HepG2 (cell line): ENCODE results near the gene CELF5. TPM values are rescaled to one million over a fixed set of nuclear protein-coding genes. Genes with fewer than 3 reads are reported as not detected.

Experiments
- ATAC-seq: fragments of 200-7000 bp; cut with Tn5 transposase; 3 replicates; pipeline ENCODE4 v1.9.1; 2020; ENCODE audit warnings: mild to moderate bottlenecking, moderate library complexity
- BruUV-seq: library from RNA; stranded (reverse); fragments of 400-500 nt; replicated peaks from 2 replicates; lab custom pipeline; 2021; lab: Mats Ljungman, UMichigan
- CTCF ChIA-PET: fragments of 300-600 bp; formaldehyde crosslinking; extraction: SDS; loops from one replicate; lab custom pipeline; 2021; ENCODE audit warnings: low total read pairs, inconsistent platforms, low intra/inter-chr PET ratio; lab: Yijun Ruan, JAX
- POLR2A ChIA-PET: fragments of 350-600 bp; sonication (Branson Sonifier 250); formaldehyde crosslinking; loops from one replicate; lab custom pipeline; 2020; ENCODE audit warnings: antibody characterized with exemption, inconsistent platforms; lab: Yijun Ruan, JAX
- DNase-seq: peaks from one replicate; pipeline ENCODE4 v3.0.0-alpha.2; 2015; ENCODE audit warnings: low spot score
- FAIRE-seq: peaks from 3 replicates; lab custom pipeline; 2011; peaks lifted over from hg19 to GRCh38; lab: Jason Lieb, UNC
- H2AFZ ChIP-seq: one replicate; pipeline ENCODE4 v1.6.1; 2011; ENCODE audit warnings: low read length, inconsistent platforms
- H3K27ac ChIP-seq: fragments of 300-600 bp; 3 replicates; pipeline ENCODE4 v1.8.0; 2011; ENCODE audit warnings: mixed run types, mild to moderate bottlenecking, mixed read lengths, low read length, inconsistent platforms; ENCODE audit not compliant: insufficient read depth; ENCODE audit errors: extremely low read length
- H3K27me3 ChIP-seq, 2 experiments: fragments of 200-600 bp in 1 of 2; 2 replicates in 1 of 2; 3 replicates in 1 of 2; pipeline versions ENCODE4 v1.6.0 to v1.8.0; 2011; ENCODE audit warnings: low read length in 2 of 2, mild to moderate bottlenecking in 2 of 2, moderate library complexity in 2 of 2, inconsistent platforms in 1 of 2; ENCODE audit not compliant: insufficient read depth in 2 of 2, control insufficient read depth in 1 of 2
- H3K36me3 ChIP-seq, 2 experiments: fragments of 200-600 bp in 1 of 2; replicated peaks in 1 of 2; 2 replicates in 1 of 2; 3 replicates in 1 of 2; pipeline versions ENCODE4 v1.5.1 to v1.8.0; 2011; ENCODE audit warnings: low read length in 2 of 2, inconsistent platforms in 1 of 2; ENCODE audit not compliant: insufficient read depth in 2 of 2, control insufficient read depth in 1 of 2
- H3K4me1 ChIP-seq: 2 replicates; pipeline ENCODE4 v1.5.1; 2012; ENCODE audit warnings: low read length, inconsistent platforms; ENCODE audit not compliant: insufficient read depth
- H3K4me2 ChIP-seq: 2 replicates; pipeline ENCODE4 v1.6.0; 2011; ENCODE audit warnings: low read depth, low read length, inconsistent platforms
- H3K4me3 ChIP-seq, 3 experiments: fragments of 200-600 bp in 1 of 3; sonication (generic), shearing (Covaris generic) in 1 of 3; replicated peaks in 1 of 3; 2 replicates each; pipeline ENCODE4 v1.5.1; 2011 to 2016; ENCODE audit warnings: low read length in 3 of 3, inconsistent platforms in 2 of 3, low read depth in 2 of 3, mild to moderate bottlenecking in 2 of 3, control low read depth in 1 of 3, mixed read lengths in 1 of 3; ENCODE audit not compliant: insufficient read depth in 1 of 3
- H3K79me2 ChIP-seq: one replicate; pipeline ENCODE4 v1.6.1; 2011; ENCODE audit warnings: low read length, inconsistent platforms; ENCODE audit not compliant: insufficient read depth
- H3K9ac ChIP-seq: 2 replicates; pipeline ENCODE4 v1.6.0; 2011; ENCODE audit warnings: mild to moderate bottlenecking, low read depth, low read length, inconsistent platforms; ENCODE audit not compliant: insufficient read depth
- H3K9me3 ChIP-seq: 2 replicates; pipeline ENCODE4 v1.5.1; 2012; ENCODE audit warnings: mild to moderate bottlenecking, low read length
- H4K20me1 ChIP-seq: 2 replicates; pipeline ENCODE4 v1.6.0; 2011; ENCODE audit warnings: inconsistent platforms, mild to moderate bottlenecking, low read length, moderate library complexity; ENCODE audit not compliant: insufficient read depth
- ARID5B ChIP-seq: IDR thresholded peaks from 2 replicates; pipeline ENCODE4 v1.4.0; 2020; ENCODE audit warnings: mild to moderate bottlenecking, missing genetic modification reagents
- BRCA1 ChIP-seq: sonication (generic); formaldehyde crosslinking; IDR thresholded peaks from 2 replicates; pipeline ENCODE4 v1.4.0; 2020; ENCODE audit warnings: missing genetic modification reagents
- E2F2 ChIP-seq: sonication (generic); formaldehyde crosslinking; IDR thresholded peaks from 2 replicates; pipeline ENCODE4 v1.4.0; 2020; ENCODE audit warnings: missing genetic modification reagents, borderline replicate concordance
- FOSL2 ChIP-seq: sonication (generic); formaldehyde crosslinking; IDR thresholded peaks from 2 replicates; pipeline ENCODE4 v1.4.0; 2020; ENCODE audit warnings: missing genetic modification reagents
- GATA4 ChIP-seq: sonication (generic); IDR thresholded peaks from 2 replicates; pipeline ENCODE4 v1.6.1; 2016; ENCODE audit warnings: antibody characterized with exemption, low read depth, borderline replicate concordance
- GTF3A ChIP-seq: sonication (generic); formaldehyde crosslinking; conservative IDR thresholded peaks from 2 replicates; pipeline ENCODE4 v1.4.0; 2020; ENCODE audit warnings: mild to moderate bottlenecking, missing genetic modification reagents
- IKZF1 ChIP-seq: fragments of 450-650 bp; IDR thresholded peaks from 2 replicates; pipeline ENCODE4 v1.7.1; 2016
- MYNN ChIP-seq: sonication (generic); formaldehyde crosslinking; IDR thresholded peaks from 2 replicates; pipeline ENCODE4 v1.4.0; 2020; ENCODE audit warnings: mild to moderate bottlenecking, low read depth, missing genetic modification reagents
- ONECUT2 ChIP-seq: sonication (generic); formaldehyde crosslinking; IDR thresholded peaks from 2 replicates; pipeline ENCODE4 v1.4.0; 2020; ENCODE audit warnings: missing genetic modification reagents
- RBFOX2 ChIP-seq: fragments of 200-400 bp; formaldehyde crosslinking; IDR thresholded peaks from 2 replicates; pipeline ENCODE4 v1.6.1; 2017; ENCODE audit warnings: low read depth, mild to moderate bottlenecking, low read length
- TP53 ChIP-seq: sonication (generic); formaldehyde crosslinking; conservative IDR thresholded peaks from 2 replicates; pipeline ENCODE4 v1.4.0; 2020; ENCODE audit warnings: missing genetic modification reagents
- ZNF124 ChIP-seq: sonication (generic); formaldehyde crosslinking; IDR thresholded peaks from 2 replicates; pipeline ENCODE4 v1.4.0; 2020; ENCODE audit warnings: missing genetic modification reagents
- ZNF136 ChIP-seq: sonication (generic); formaldehyde crosslinking; IDR thresholded peaks from 2 replicates; pipeline ENCODE4 v1.8.1; 2022; ENCODE audit warnings: low read depth, mild to moderate bottlenecking, moderate library complexity, missing genetic modification reagents
- ZNF24 ChIP-seq: fragments of 450-650 bp; IDR thresholded peaks from 2 replicates; pipeline ENCODE4 v1.6.1; 2017; ENCODE audit warnings: antibody characterized with exemption, mild to moderate bottlenecking
- ZNF317 ChIP-seq: sonication (generic); formaldehyde crosslinking; IDR thresholded peaks from 2 replicates; pipeline ENCODE4 v1.5.0; 2020; ENCODE audit warnings: mild to moderate bottlenecking, missing genetic modification reagents
- ZNF382 ChIP-seq: sonication (generic); formaldehyde crosslinking; IDR thresholded peaks from 2 replicates; pipeline ENCODE4 v1.5.0; 2020; ENCODE audit warnings: missing genetic modification reagents, mild to moderate bottlenecking, borderline replicate concordance
- ZNF639 ChIP-seq: conservative IDR thresholded peaks from 2 replicates; pipeline ENCODE4 v1.6.1; 2018; ENCODE audit warnings: missing genetic modification reagents
- ZNF773 ChIP-seq: sonication (generic); formaldehyde crosslinking; IDR thresholded peaks from 2 replicates; pipeline ENCODE4 v1.4.0; 2020; ENCODE audit warnings: missing genetic modification reagents, borderline replicate concordance
- WGBS: methylation state at CpG from one replicate; pipeline ENCODE4 v1.1.6; 2017; ENCODE audit warnings: low lambda C conversion rate; 5-methylcytosine and 5-hydroxymethylcytosine counted together
- in situ Hi-C: cut with HindIII; loops from 2 replicates; pipeline ENCODE4 v1.10.0; 2017; ENCODE audit warnings: low pct_unique_long_range_greater_than_20kb; ENCODE audit not compliant: extremely low pct_ligation_motif_present
- intact Hi-C: fragments of 100-400 bp; cut with micrococcal nuclease; formaldehyde crosslinking; loops from one replicate; pipeline ENCODE4 v1.10.0; 2022; ENCODE audit not compliant: unreplicated experiment
- polyA plus RNA-seq, 8 experiments: library from polyadenylated mRNA; depleted of rRNA in 3 of 8; stranded (reverse) in 7 of 8; unstranded in 1 of 8; fragments of >200 nt; fragmentation: Illumina TruSeq in 4 of 8; extraction: Trizol in 4 of 8; gene quantifications; 2 replicates each; pipeline versions ENCODE4 v1.2.1 to v1.2.3, GENCODE V29; 2011 to 2016; ENCODE audit warnings: low read depth in 4 of 8, missing spikeins in 1 of 8, mixed read lengths in 1 of 8; ENCODE audit not compliant: insufficient read depth in 1 of 8
- total RNA-seq, 5 experiments: library from RNA; depleted of rRNA; stranded (reverse); fragments of >200 nt; fragmentation: Illumina TruSeq; extraction: Trizol; gene quantifications; 2 replicates each; pipeline ENCODE4 v1.2.3, GENCODE V29; 2016; ENCODE audit warnings: low read depth in 1 of 5

CELF5 gene
- total and polyA plus RNA-seq, 2 of the 13 experiments (the other 11 are each of a cell fraction or from before 2014, with no cell fraction given), result 0.31 to 0.84 TPM

GRCh38 chr19:3225169-3225485, 666 bp downstream of the CELF5 start (continued):
- no peak for TF ChIP-seq ARID5B (CRISPR knock-in tag)
- TF ChIP-seq TP53, result no peak

GRCh38 chr19:3225677-3226093, 1.2 kb downstream of the CELF5 start:
- no peak for DNase-seq
- peaks cover 2 to 43% of the 10 kb centered on the region in 2 experiments; a peak in 4 of 5 replicates for H3K27me3 ChIP-seq
- H3K4me1 ChIP-seq, result no peaks in the 10 kb centered on the region
- no peak overlapping the region for H3K9ac ChIP-seq
- WGBS, result 25% methylated on average over 4 of the region's 16 CpGs
- H3K9me3 ChIP-seq, result no peaks in the 10 kb centered on the region
- H3K4me2 ChIP-seq, result no peak overlapping the region
- no peaks in the 10 kb centered on the region for H3K36me3 ChIP-seq
- H3K27ac ChIP-seq, result no peak overlapping the region
- CTCF ChIA-PET, result no interaction called here
- intact Hi-C loops, result no loop called here
- in situ Hi-C loops, result no loop called here
- H3K79me2 ChIP-seq, result no peaks in the 10 kb centered on the region
- POLR2A ChIA-PET, result no interaction called here
- H2AFZ ChIP-seq, result no peak overlapping the region
- no peak for ATAC-seq
- peaks cover 4% of the 10 kb centered on the region; the same call in 1 of the 2 replicates for H4K20me1 ChIP-seq
- no peak overlapping the region for H3K4me3 ChIP-seq
- no peak for FAIRE-seq
- no TSS peak for BruUV-seq
- TF ChIP-seq FOSL2 (CRISPR knock-in tag) (no peak), ONECUT2 (CRISPR knock-in tag) (no peak), ZNF773 (CRISPR knock-in tag) (no peak), GTF3A (CRISPR knock-in tag) (no peak), ZNF317 (no peak), ZNF124 (CRISPR knock-in tag) (no peak), BRCA1 (CRISPR knock-in tag) (no peak), GATA4 (no peak), ZNF24 (no peak), ZNF136 (no peak), RBFOX2 (no peak), ZNF639 (no peak), MYNN (CRISPR knock-in tag) (no peak), ZNF382 (no peak), E2F2 (no peak), IKZF1 (no peak)
